SK-N-MC (cell line): Measurements from ENCODE around the gene SERPING1.

Source experiments
- DNase-seq: peaks from one replicate; pipeline ENCODE4 v3.0.0-alpha.2; 2011; ENCODE audit warnings: low read depth, low spot score
- H3K27ac ChIP-seq: fragments of 200-600 bp; sonication (generic); 2 replicates; pipeline ENCODE4 v1.5.1; 2016; ENCODE audit warnings: mixed run types
- H3K36me3 ChIP-seq: fragments of 200-600 bp; sonication (generic); 2 replicates; pipeline ENCODE4 v1.6.1; 2017; ENCODE audit warnings: antibody characterized with exemption, low read length, mixed read lengths; ENCODE audit not compliant: insufficient read depth
- H3K4me3 ChIP-seq: fragments of 200-600 bp; sonication (generic); 2 replicates; pipeline ENCODE4 v1.5.1; 2016
- H3K9ac ChIP-seq: fragments of 200-600 bp; sonication (generic); 2 replicates; pipeline ENCODE4 v1.8.0; 2017; ENCODE audit warnings: mixed run types, mixed read lengths; ENCODE audit not compliant: insufficient read length
- H3K9me3 ChIP-seq: fragments of 200-600 bp; sonication (generic); 2 replicates; pipeline ENCODE4 v1.6.1; 2017; ENCODE audit warnings: low read depth, mild to moderate bottlenecking, antibody characterized with exemption, low read length, moderate library complexity, mixed read lengths
- EZH2 ChIP-seq: fragments of 200-600 bp; sonication (generic); IDR thresholded peaks from one replicate; pipeline ENCODE4 v1.6.1; 2017; ENCODE audit warnings: antibody characterized with exemption
- FOXP2 ChIP-seq: optimal IDR thresholded peaks from 2 replicates; pipeline ENCODE3; 2011; ENCODE audit warnings: mild to moderate bottlenecking, moderate library complexity; ENCODE audit not compliant: insufficient read depth; ENCODE audit errors: extremely low read length, control extremely low read depth
- POLR2AphosphoS5 ChIP-seq: IDR thresholded peaks from 2 replicates; pipeline ENCODE4 v1.6.1; 2012; ENCODE audit warnings: mild to moderate bottlenecking, low read depth, low read length, borderline replicate concordance

The SERPING1 gene

DNA sequence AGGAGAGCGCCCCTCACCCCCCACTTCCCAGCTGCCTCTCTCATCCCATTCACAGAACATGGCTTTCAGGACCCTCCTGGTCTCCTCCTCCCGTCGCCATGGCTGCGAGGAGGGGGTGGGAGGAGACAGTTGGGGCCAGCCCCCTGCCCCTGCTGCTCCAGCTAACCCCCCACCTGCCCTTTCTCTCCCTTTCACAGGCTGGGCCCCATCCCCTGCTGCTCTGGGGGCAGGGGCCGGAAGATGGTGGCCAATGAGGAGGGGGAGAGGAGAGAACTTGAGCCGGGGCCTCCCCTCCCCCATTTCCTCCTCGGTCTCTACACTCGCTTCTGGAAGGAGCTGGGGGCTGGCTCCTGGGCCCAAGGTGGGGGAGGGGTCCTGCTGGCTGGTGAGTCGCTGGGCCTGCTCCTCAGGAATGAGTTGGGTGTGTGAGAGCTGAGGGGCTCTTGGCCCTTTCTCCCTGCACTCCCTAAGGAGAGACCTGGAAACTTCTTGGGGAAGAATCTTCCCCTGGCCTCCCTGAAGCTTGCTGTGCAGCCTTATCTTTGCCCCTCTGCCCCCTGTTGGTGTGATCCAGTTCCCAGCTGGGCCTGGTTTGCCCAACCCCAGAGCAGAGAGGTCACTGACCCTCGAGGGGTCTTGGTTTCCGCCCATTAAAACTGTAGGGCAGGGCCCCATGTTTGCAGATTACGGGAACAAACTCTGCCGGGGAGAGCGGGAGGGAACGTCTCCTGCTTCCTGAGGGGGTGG is 42.0 kb downstream of the SERPING1 start:
- Histone ChIP-seq H3K36me3 (0 out of 2 replicates have a peak, but pooled peaks cover 3% of the 10 kb centered on the region), H3K9ac (peak overlapping the region; percentile 73), H3K27ac (peak overlapping the region; percentile 92), H3K9me3 (no peaks in the 10 kb centered on the region), H3K4me3 (peak overlapping the region; percentile 97)
- DNase-seq = peak; percentile 66
- TF ChIP-seq POLR2AphosphoS5 = peak; percentile 76
- no peak for TF ChIP-seq FOXP2

GRCh38 chr11:57640068-57640800 is 42.7 kb downstream of the SERPING1 start:
- H3K4me3 ChIP-seq = peak overlapping the region; percentile 97
- DNase-seq = no peak
- H3K27ac ChIP-seq = peak overlapping the region; percentile 92
- 0 out of 2 replicates have a peak, but pooled peaks cover 3% of the 10 kb centered on the region for H3K36me3 ChIP-seq
- TF ChIP-seq POLR2AphosphoS5 (peak; percentile 22), EZH2 (no peak)
- peak overlapping the region; percentile 73 for H3K9ac ChIP-seq
- no peaks in the 10 kb centered on the region for H3K9me3 ChIP-seq

DNA sequence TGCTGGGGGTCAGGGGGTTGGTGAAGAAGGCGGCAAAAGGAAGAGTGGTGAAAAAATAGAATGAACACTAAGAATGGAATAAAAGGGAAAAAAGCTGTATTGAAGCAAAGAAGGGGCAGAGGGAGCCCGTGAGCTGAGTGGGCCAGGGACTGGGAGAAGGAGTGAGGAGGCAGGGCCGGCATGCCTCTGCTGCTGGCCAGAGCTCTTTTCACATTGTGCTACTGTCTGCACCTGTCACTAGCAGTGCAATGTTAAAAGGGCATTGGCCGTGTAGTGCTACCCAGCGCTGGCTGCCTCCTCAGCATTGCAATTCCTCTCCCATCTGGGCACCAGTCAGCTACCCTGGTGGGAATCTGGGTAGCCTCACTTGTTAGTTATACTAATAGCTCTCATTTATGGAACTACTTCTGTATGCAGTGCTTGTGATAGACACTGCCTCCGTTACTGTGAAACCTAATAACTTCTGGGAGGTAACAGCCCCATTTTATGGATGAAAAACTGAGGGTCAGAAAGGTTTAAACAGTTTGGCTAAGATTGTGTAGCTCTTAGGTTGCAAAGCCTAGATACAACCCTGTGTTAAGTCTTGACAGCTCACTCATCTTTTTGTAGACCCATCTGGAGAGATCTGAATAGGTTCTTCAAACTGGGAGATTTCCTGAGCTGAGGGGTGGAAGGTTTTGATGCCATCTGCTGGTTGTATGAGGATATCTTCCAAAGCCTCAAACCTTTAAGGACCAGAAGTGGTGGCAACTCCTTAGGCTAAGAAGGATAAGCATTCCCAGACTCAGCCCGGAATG is 43.7 kb downstream of the SERPING1 start:
- peak overlapping the region; percentile 92 for H3K27ac ChIP-seq
- H3K4me3 ChIP-seq = no peak overlapping the region
- H3K36me3 ChIP-seq = 0 out of 2 replicates have a peak, but pooled peaks cover 3% of the 10 kb centered on the region

GRCh38 chr11:57643802-57644201 is 46.3 kb downstream of the SERPING1 start:
- H3K27ac ChIP-seq = peak overlapping the region; percentile 58
- no peak overlapping the region for H3K9ac ChIP-seq
- 0 out of 2 replicates have a peak, but pooled peaks cover 3% of the 10 kb centered on the region for H3K36me3 ChIP-seq
- 0 out of 2 replicates have a peak, but pooled peaks have one; percentile 10 for TF ChIP-seq POLR2AphosphoS5
- no peak for TF ChIP-seq FOXP2
- no peak for TF ChIP-seq EZH2
- no peak overlapping the region for H3K4me3 ChIP-seq
- H3K9me3 ChIP-seq = no peaks in the 10 kb centered on the region
- no peak for DNase-seq

More for the DNA sequence above, 43.7 kb downstream of the SERPING1 start:
- no peaks in the 10 kb centered on the region for H3K9me3 ChIP-seq
- no peak overlapping the region for H3K9ac ChIP-seq
- no peak for TF ChIP-seq EZH2
- no peak for TF ChIP-seq FOXP2
- no peak; the same call in none of the 2 replicates for TF ChIP-seq POLR2AphosphoS5
- DNase-seq = peak; percentile 59

DNA sequence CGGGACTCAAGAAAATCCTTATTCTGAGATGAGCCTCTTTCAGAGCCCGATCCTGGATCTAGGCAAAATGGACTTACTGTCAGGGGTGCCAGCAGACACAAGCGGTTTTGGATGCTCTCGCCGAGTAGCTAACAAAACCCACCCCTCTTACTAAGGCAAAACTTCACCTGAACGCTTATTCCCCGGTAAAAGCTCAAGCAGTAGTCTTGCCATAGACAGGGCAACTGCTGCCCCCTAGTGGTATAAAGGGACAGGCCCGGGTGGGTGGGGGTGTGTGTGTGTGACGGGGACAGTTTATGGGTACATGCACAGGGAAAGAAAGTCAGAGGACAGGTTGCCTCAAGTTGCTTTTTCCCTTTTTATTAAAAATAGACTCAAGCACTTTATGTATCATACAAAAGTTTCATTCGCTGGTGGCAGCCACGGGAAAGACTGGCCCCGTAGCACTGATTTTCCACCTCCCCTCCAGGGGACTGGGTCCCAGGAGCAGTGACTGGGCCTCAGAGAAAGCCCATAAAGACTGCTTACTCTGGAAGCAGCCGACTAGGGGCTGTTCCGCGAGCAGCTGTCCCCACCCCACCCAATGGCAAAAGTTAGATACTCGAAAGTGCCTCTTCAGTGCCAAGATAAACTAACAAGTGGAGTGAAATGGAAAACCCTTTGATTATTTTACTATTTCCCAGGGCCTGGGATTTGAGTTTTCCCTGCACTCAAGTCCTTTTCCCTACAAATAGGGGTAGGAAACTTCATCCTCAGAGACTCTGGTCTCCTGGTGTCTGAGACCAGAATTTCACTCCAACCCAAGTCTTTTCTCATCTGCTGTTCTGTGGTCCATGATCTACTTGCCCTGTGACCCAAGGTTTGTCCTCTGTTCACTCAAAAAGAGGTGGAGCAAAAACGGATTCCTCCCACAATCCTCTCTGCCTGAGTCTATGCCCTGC is 47.5 kb downstream of the SERPING1 start:
- DNase-seq = peak; percentile 66
- TF ChIP-seq POLR2AphosphoS5 (peak; percentile 78), EZH2 (no peak)

GRCh38 chr11:57645689-57646085 is 48.2 kb downstream of the SERPING1 start:
- no peak for DNase-seq
- Histone ChIP-seq H3K36me3 (no peaks in the 10 kb centered on the region), H3K4me3 (peak overlapping the region; percentile 20; the same call in 1 of the 2 replicates), H3K9me3 (no peaks in the 10 kb centered on the region), H3K27ac (no peak overlapping the region), H3K9ac (no peak overlapping the region)
- TF ChIP-seq POLR2AphosphoS5 (peak; percentile 49), EZH2 (no peak), FOXP2 (no peak)

More for the DNA sequence above, 47.5 kb downstream of the SERPING1 start:
- Histone ChIP-seq H3K36me3 (0 out of 2 replicates have a peak, but pooled peaks cover 3% of the 10 kb centered on the region), H3K4me3 (peak overlapping the region; percentile 20; the same call in 1 of the 2 replicates), H3K27ac (peak overlapping the region; percentile 63), H3K9ac (no peak overlapping the region), H3K9me3 (no peaks in the 10 kb centered on the region)

DNA sequence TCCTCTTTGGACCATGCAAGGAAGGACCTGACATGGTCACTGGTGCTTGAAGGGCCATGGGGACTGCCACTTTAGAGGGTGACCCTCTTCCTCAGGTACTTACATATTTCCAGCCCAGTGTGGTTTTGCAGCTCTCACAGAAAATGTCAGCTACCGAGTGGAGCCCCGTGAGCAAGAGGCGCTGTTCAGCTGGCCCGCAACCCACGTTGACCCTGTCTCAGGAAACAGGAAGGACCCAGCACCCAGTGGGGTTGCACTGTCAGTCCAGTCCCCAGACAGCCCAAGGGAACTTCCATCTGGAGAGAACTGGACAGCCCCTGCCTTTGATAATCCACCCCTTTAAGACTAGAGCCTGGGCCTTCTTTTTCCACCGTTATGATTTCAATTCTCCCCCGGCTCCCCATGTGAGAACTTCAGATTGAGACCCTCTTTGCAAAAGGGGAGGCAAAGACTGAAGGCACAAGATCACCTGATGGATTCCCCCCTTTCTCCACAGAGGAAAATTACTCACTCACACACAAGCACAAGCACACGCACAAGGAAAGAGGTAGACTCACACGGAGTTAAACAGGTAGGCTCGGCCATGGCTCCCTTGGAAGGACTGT is 48.8 kb downstream of the SERPING1 start:
- Histone ChIP-seq H3K36me3 (no peaks in the 10 kb centered on the region), H3K4me3 (no peak overlapping the region), H3K9ac (no peak overlapping the region), H3K9me3 (no peaks in the 10 kb centered on the region), H3K27ac (no peak overlapping the region)
- DNase-seq = no peak
- no peak for TF ChIP-seq EZH2
- TF ChIP-seq POLR2AphosphoS5 = no peak
- TF ChIP-seq FOXP2 = no peak
